H9 (cell line): ENCODE data around the gene DLST. TPM values are rescaled to one million over a fixed set of nuclear protein-coding genes. Genes with fewer than 3 reads are reported as not detected.

Source experiments
- DNase-seq: peaks from one replicate; pipeline ENCODE4 v3.0.0-alpha.2; 2017
- H2AFZ ChIP-seq: one replicate; pipeline ENCODE4 v1.6.1; 2013; ENCODE audit warnings: mild to moderate bottlenecking, low read length, control low read depth, moderate library complexity
- H2AK5ac ChIP-seq: 2 replicates; pipeline ENCODE4 v1.6.1; 2013; ENCODE audit warnings: low read length, control low read depth, mixed read lengths; ENCODE audit not compliant: insufficient read length
- H2BK120ac ChIP-seq: one replicate; pipeline ENCODE4 v1.6.1; 2013; ENCODE audit warnings: low read depth, mild to moderate bottlenecking, low read length, control low read depth, inconsistent platforms; ENCODE audit not compliant: poor library complexity, severe bottlenecking
- H2BK12ac ChIP-seq: 2 replicates; pipeline ENCODE4 v1.6.1; 2013; ENCODE audit warnings: low read length, control low read depth, mixed read lengths, low read depth; ENCODE audit not compliant: insufficient read length
- H2BK15ac ChIP-seq: 2 replicates; pipeline ENCODE4 v1.6.1; 2013; ENCODE audit warnings: low read depth, low read length, control low read depth
- H2BK20ac ChIP-seq: one replicate; pipeline ENCODE4 v1.6.1; 2013; ENCODE audit warnings: low read depth, mild to moderate bottlenecking, low read length, control low read depth, inconsistent platforms; ENCODE audit not compliant: poor library complexity, severe bottlenecking
- H2BK5ac ChIP-seq: 2 replicates; pipeline ENCODE4 v1.6.1; 2013; ENCODE audit warnings: low read length, control low read depth, mixed read lengths; ENCODE audit not compliant: insufficient read length
- H3K14ac ChIP-seq: 2 replicates; pipeline ENCODE4 v1.6.1; 2013; ENCODE audit warnings: low read length, control low read depth; ENCODE audit not compliant: insufficient read depth
- H3K18ac ChIP-seq: 2 replicates; pipeline ENCODE4 v1.6.1; 2013; ENCODE audit warnings: low read depth, mild to moderate bottlenecking, mixed read lengths, low read length, control low read depth; ENCODE audit not compliant: insufficient read length
- H3K23ac ChIP-seq: 2 replicates; pipeline ENCODE4 v1.6.1; 2013; ENCODE audit warnings: low read length, control low read depth, mixed read lengths, low read depth; ENCODE audit not compliant: insufficient read length
- H3K23me2 ChIP-seq: 2 replicates; pipeline ENCODE4 v1.6.1; 2013; ENCODE audit warnings: low read depth, mild to moderate bottlenecking, mixed read lengths, low read length, control low read depth; ENCODE audit not compliant: insufficient read length, poor library complexity, severe bottlenecking
- H3K27ac ChIP-seq: 2 replicates; pipeline ENCODE4 v1.5.1; 2013; ENCODE audit warnings: low read length, control low read depth, mixed read lengths, low read depth; ENCODE audit not compliant: insufficient read length
- H3K27me3 ChIP-seq: 2 replicates; pipeline ENCODE4 v1.6.1; 2013; ENCODE audit warnings: low read length, control low read depth, inconsistent platforms; ENCODE audit not compliant: insufficient read depth
- H3K4ac ChIP-seq: 2 replicates; pipeline ENCODE4 v1.6.1; 2013; ENCODE audit warnings: low read depth, mild to moderate bottlenecking, control low read depth, inconsistent platforms, low read length, moderate library complexity
- H3K4me1 ChIP-seq: 2 replicates; pipeline ENCODE4 v1.6.1; 2013; ENCODE audit warnings: low read length, control low read depth, inconsistent platforms; ENCODE audit not compliant: insufficient read depth
- H3K4me2 ChIP-seq: 2 replicates; pipeline ENCODE4 v1.6.1; 2013; ENCODE audit warnings: low read length, control low read depth, mixed read lengths; ENCODE audit not compliant: insufficient read length, insufficient read depth
- H3K56ac ChIP-seq: 2 replicates; pipeline ENCODE4 v1.6.1; 2013; ENCODE audit warnings: low read depth, mild to moderate bottlenecking, mixed read lengths, low read length, control low read depth; ENCODE audit not compliant: insufficient read length
- H3K79me1 ChIP-seq: 2 replicates; pipeline ENCODE4 v1.6.1; 2013; ENCODE audit warnings: low read depth, mild to moderate bottlenecking, moderate library complexity, low read length, control low read depth, inconsistent platforms; ENCODE audit not compliant: insufficient read depth, poor library complexity, severe bottlenecking
- H3K79me2 ChIP-seq: 2 replicates; pipeline ENCODE4 v1.6.1; 2013; ENCODE audit warnings: low read length, control low read depth, inconsistent platforms; ENCODE audit not compliant: insufficient read depth
- H3K9ac ChIP-seq: 2 replicates; pipeline ENCODE4 v1.6.1; 2013; ENCODE audit warnings: low read length, control low read depth, mixed read lengths; ENCODE audit not compliant: insufficient read length; ENCODE audit errors: extremely low read depth
- H3K9me3 ChIP-seq: one replicate; pipeline ENCODE4 v1.6.1; 2013; ENCODE audit warnings: low read depth, low read length, inconsistent platforms; ENCODE audit not compliant: control insufficient read depth
- H3T11ph ChIP-seq: one replicate; pipeline ENCODE4 v1.6.1; 2013; ENCODE audit warnings: mild to moderate bottlenecking, low read length, control low read depth, inconsistent platforms
- H4K20me1 ChIP-seq: one replicate; pipeline ENCODE4 v1.6.1; 2013; ENCODE audit not compliant: control insufficient read depth, insufficient read length, insufficient read depth
- H4K5ac ChIP-seq: 2 replicates; pipeline ENCODE4 v1.6.1; 2013; ENCODE audit warnings: low read depth, mild to moderate bottlenecking, mixed read lengths, low read length, control low read depth; ENCODE audit not compliant: insufficient read length
- H4K8ac ChIP-seq: replicated peaks from 2 replicates; pipeline ENCODE4 v1.6.1; 2013; ENCODE audit warnings: low read length, control low read depth, mixed read lengths, low read depth; ENCODE audit not compliant: insufficient read length
- H4K91ac ChIP-seq: 2 replicates; pipeline ENCODE4 v1.6.1; 2013; ENCODE audit warnings: low read depth, mild to moderate bottlenecking, moderate library complexity, mixed read lengths, low read length, control low read depth; ENCODE audit not compliant: insufficient read length
- H3K27ac Mint-ChIP-seq, 3 experiments: 2 replicates in 2 of 3; 3 replicates in 1 of 3; pipeline ENCODE4 v1.8.0; 2020 to 2021; ENCODE audit warnings: mixed read lengths in 3 of 3, mild to moderate bottlenecking in 1 of 3, moderate library complexity in 1 of 3
- H3K27me3 Mint-ChIP-seq: 2 replicates; pipeline ENCODE4 v1.8.0; 2021; ENCODE audit warnings: low read depth, mild to moderate bottlenecking, moderate library complexity, mixed read lengths
- H3K36me3 Mint-ChIP-seq, 3 experiments: 2 replicates in 2 of 3; 3 replicates in 1 of 3; pipeline ENCODE4 v1.8.0; 2020 to 2021; ENCODE audit warnings: low read depth in 3 of 3, mixed read lengths in 3 of 3; ENCODE audit not compliant: insufficient read depth in 1 of 3
- H3K4me1 Mint-ChIP-seq, 2 experiments: 2 replicates each; pipeline ENCODE4 v1.8.0; 2020; ENCODE audit warnings: mixed read lengths in 2 of 2
- H3K4me3 Mint-ChIP-seq, 2 experiments: 2 replicates in 1 of 2; 3 replicates in 1 of 2; pipeline ENCODE4 v1.8.0; 2020 to 2021; ENCODE audit warnings: mild to moderate bottlenecking in 2 of 2, mixed read lengths in 2 of 2, moderate library complexity in 1 of 2
- H3K9me3 Mint-ChIP-seq, 2 experiments: 2 replicates in 1 of 2; 3 replicates in 1 of 2; pipeline ENCODE4 v1.8.0; 2020; ENCODE audit warnings: mild to moderate bottlenecking in 2 of 2, mixed read lengths in 2 of 2, moderate library complexity in 1 of 2
- WGBS: extraction: QIAGEN DNeasy Blood & Tissue Kit; methylation state at CpG from one replicate; pipeline ENCODE4 v1.1.7; 2013; ENCODE audit warnings: missing lambda C conversion rate, low lambda C conversion rate, mixed read lengths; ENCODE audit not compliant: insufficient read length; ENCODE audit errors: extremely low coverage; 5-methylcytosine and 5-hydroxymethylcytosine counted together
- total RNA-seq: library from RNA; stranded (reverse); gene quantifications from 2 replicates; pipeline ENCODE4 v1.2.1, GENCODE V29; 2021
- TF ChIP-seq, protein P1 (sequence below): fragments of 200-600 bp; sonication (generic); conservative IDR thresholded peaks from 3 replicates; pipeline ENCODE4 v1.8.0; 2021; ENCODE audit warnings: antibody characterized with exemption, mild to moderate bottlenecking

Gene DLST
- total RNA-seq, 1 experiment from 2014 or later: 116 TPM

DNA sequence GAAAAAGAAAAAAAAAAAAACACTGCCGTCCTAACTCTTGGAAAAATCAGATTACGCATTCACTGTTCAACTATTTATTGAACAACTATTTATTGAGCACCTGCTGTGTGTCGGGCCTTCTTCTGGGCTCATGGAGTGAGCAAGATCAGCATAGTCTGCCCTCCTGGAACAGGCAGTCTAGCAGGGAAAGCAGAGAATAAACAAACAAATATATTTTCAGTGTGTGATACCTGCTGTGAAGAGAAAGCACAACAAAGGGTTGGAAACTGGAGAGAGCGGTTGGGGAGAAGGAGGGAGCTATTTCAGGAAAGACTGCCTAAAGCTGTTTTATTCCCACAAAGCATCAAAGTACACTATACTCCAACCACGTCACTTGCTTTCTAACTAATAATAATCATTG, 16.6 kb upstream of the DLST start:
- H3K79me1 ChIP-seq: no peaks in the 10 kb centered on the region

More for the DNA sequence above, 16.6 kb upstream of the DLST start:
- Histone ChIP-seq H3K14ac (no peak overlapping the region), H2BK15ac (no peak overlapping the region), H2BK20ac (no peak overlapping the region), H2BK5ac (no peak overlapping the region), H3K9me3 (no peaks in the 10 kb centered on the region), H4K5ac (no peak overlapping the region), H3K9ac (no peak overlapping the region), H3K23ac (no peak overlapping the region), H4K91ac (no peak overlapping the region), H2AK5ac (no peak overlapping the region), H3K4me2 (no peak overlapping the region), H2BK12ac (no peak overlapping the region), H3K4me1 (no peaks in the 10 kb centered on the region), H3K27me3 (no peaks in the 10 kb centered on the region), H3K27ac (no peak overlapping the region), H2AFZ (no peak overlapping the region), H3K18ac (no peak overlapping the region), H3K4ac (no peak overlapping the region), H3T11ph (no peak overlapping the region), H4K8ac (no peak overlapping the region), H3K79me2 (no peaks in the 10 kb centered on the region), H3K56ac (no peak overlapping the region), H2BK120ac (no peak overlapping the region), H3K23me2 (no peaks in the 10 kb centered on the region), H4K20me1 (no peaks in the 10 kb centered on the region)
- DNase-seq: no peak
- no peaks in the 10 kb centered on the region for H3K36me3 Mint-ChIP-seq
- TF ChIP-seq, protein P1, sequence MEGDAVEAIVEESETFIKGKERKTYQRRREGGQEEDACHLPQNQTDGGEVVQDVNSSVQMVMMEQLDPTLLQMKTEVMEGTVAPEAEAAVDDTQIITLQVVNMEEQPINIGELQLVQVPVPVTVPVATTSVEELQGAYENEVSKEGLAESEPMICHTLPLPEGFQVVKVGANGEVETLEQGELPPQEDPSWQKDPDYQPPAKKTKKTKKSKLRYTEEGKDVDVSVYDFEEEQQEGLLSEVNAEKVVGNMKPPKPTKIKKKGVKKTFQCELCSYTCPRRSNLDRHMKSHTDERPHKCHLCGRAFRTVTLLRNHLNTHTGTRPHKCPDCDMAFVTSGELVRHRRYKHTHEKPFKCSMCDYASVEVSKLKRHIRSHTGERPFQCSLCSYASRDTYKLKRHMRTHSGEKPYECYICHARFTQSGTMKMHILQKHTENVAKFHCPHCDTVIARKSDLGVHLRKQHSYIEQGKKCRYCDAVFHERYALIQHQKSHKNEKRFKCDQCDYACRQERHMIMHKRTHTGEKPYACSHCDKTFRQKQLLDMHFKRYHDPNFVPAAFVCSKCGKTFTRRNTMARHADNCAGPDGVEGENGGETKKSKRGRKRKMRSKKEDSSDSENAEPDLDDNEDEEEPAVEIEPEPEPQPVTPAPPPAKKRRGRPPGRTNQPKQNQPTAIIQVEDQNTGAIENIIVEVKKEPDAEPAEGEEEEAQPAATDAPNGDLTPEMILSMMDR: no peak
- H3K9me3 Mint-ChIP-seq: no peaks in the 10 kb centered on the region
- WGBS: no CpG with 5 or more reads among the region's 5 CpGs
- H3K4me3 Mint-ChIP-seq: no peak overlapping the region
- peaks cover 0 to 5% of the 10 kb centered on the region in 2 experiments; a peak in 1 of 4 replicates for H3K4me1 Mint-ChIP-seq
- H3K27me3 Mint-ChIP-seq: peaks cover 3% of the 10 kb centered on the region; the same call in 1 of the 2 replicates
- H3K27ac Mint-ChIP-seq: no peak overlapping the region
